Left hindlimb (tissue), 1 donor: Measurements from ENCODE around the gene BABAM2.
"Not testable (repeated sequence)": the region's sequence is repeated elsewhere in the genome, so short reads cannot be mapped to it uniquely, and the experiment has no call there.

ENCODE experiments used
- DNase-seq: peaks from one replicate; pipeline ENCODE4 v3.0.0-alpha.2; 2018

Gene BABAM2

GRCh38 chr2:27881815-27882583 is 8.5 kb upstream of the BABAM2 start:
- not testable (repeated sequence) for DNase-seq

GRCh38 chr2:27882584-27882922 is 8.0 kb upstream of the BABAM2 start:
- DNase-seq, result not testable (repeated sequence)

- DNase-seq, result no peak
Measured at GRCh38 chr2:27884601-27885000, 5.9 kb upstream of the BABAM2 start.

- no peak for DNase-seq
Measured at GRCh38 chr2:27885234-27885633, 5.3 kb upstream of the BABAM2 start.

- no peak for DNase-seq
Measured at GRCh38 chr2:27885661-27886060, 4.9 kb upstream of the BABAM2 start.

- no peak for DNase-seq
Measured at GRCh38 chr2:27886322-27886721, 4.2 kb upstream of the BABAM2 start.

GRCh38 chr2:27887111-27887510 is 3.4 kb upstream of the BABAM2 start:
- no peak for DNase-seq

GRCh38 chr2:27887830-27888229 is 2.7 kb upstream of the BABAM2 start:
- no peak for DNase-seq

GRCh38 chr2:27888790-27889189 is 1.7 kb upstream of the BABAM2 start:
- no peak for DNase-seq

- no peak for DNase-seq
Measured at GRCh38 chr2:27889774-27890145, 769 bp upstream of the BABAM2 start.

- DNase-seq, result peak; percentile 79
Measured at GRCh38 chr2:27890924-27891672, 569 bp downstream of the BABAM2 start.

GRCh38 chr2:27891673-27892105 is 1.2 kb downstream of the BABAM2 start:
- no peak for DNase-seq

- no peak for DNase-seq
Measured at GRCh38 chr2:27893006-27893405, 2.5 kb downstream of the BABAM2 start.

GRCh38 chr2:27897717-27898116 is 7.2 kb downstream of the BABAM2 start:
- DNase-seq, result no peak

- no peak for DNase-seq
Measured at GRCh38 chr2:27901234-27901633, 10.7 kb downstream of the BABAM2 start.

GRCh38 chr2:27902098-27902497 is 11.6 kb downstream of the BABAM2 start:
- no peak for DNase-seq

GRCh38 chr2:27903018-27903417 is 12.5 kb downstream of the BABAM2 start:
- no peak for DNase-seq

- no peak for DNase-seq
Measured at GRCh38 chr2:27903649-27904404, 13.3 kb downstream of the BABAM2 start.

GRCh38 chr2:27904405-27904665 is 13.8 kb downstream of the BABAM2 start:
- DNase-seq, result no peak

- DNase-seq, result no peak
Measured at GRCh38 chr2:27906074-27906473, 15.5 kb downstream of the BABAM2 start.

- DNase-seq, result no peak
Measured at GRCh38 chr2:27907547-27907946, 17.0 kb downstream of the BABAM2 start.

- DNase-seq, result no peak
Measured at GRCh38 chr2:27909901-27910300, 19.4 kb downstream of the BABAM2 start.

- no peak for DNase-seq
Measured at GRCh38 chr2:27911458-27912210, 21.1 kb downstream of the BABAM2 start.
